Esophagus muscularis mucosa (tissue), 4 donors: ENCODE measurements around the gene RYR2. TPM values are rescaled to one million over a fixed set of nuclear protein-coding genes. Genes with fewer than 3 reads are reported as not detected.

Experiments
- DNase-seq: peaks from one replicate; pipeline ENCODE4 v3.0.0-alpha.2; 2017; ENCODE audit errors: extremely low spot score
- H3K27ac ChIP-seq, 4 donors: fragments of 200-600 bp; sonication (generic); replicated peaks in 1 of 4; 1 replicate in 3 of 4; 2 replicates in 1 of 4; pipeline ENCODE4 v1.5.1; 2016 to 2019; ENCODE audit warnings: mild to moderate bottlenecking in 1 of 4
- H3K27me3 ChIP-seq, 4 donors: fragments of 200-600 bp; sonication (generic); one replicate each; pipeline versions ENCODE4 v1.5.1 to v1.6.0; 2016 to 2019
- H3K36me3 ChIP-seq, 4 donors: fragments of 200-600 bp; sonication (generic); one replicate each; pipeline ENCODE4 v1.5.1; 2016 to 2019
- H3K4me1 ChIP-seq, 4 donors: fragments of 200-600 bp; sonication (generic); one replicate each; pipeline ENCODE4 v1.5.1; 2016 to 2019
- H3K4me3 ChIP-seq, 4 donors: fragments of 200-600 bp; sonication (generic); 1 replicate in 2 of 4; 2 replicates in 2 of 4; pipeline ENCODE4 v1.5.1; 2016 to 2019; ENCODE audit warnings: mild to moderate bottlenecking in 4 of 4, moderate library complexity in 1 of 4
- H3K9me3 ChIP-seq, 4 donors: fragments of 200-600 bp; sonication (generic); 1 replicate in 3 of 4; 2 replicates in 1 of 4; pipeline ENCODE4 v1.5.1; 2016 to 2019
- EP300 ChIP-seq: sonication (generic); formaldehyde crosslinking; IDR thresholded peaks from one replicate; pipeline ENCODE4 v1.6.1; 2017; ENCODE audit warnings: antibody characterized with exemption
- POLR2A ChIP-seq: fragments of 450-650 bp; IDR thresholded peaks from one replicate; pipeline ENCODE4 v1.6.1; 2017; ENCODE audit warnings: antibody characterized with exemption, moderate library complexity, mild to moderate bottlenecking, low read depth
- POLR2AphosphoS5 ChIP-seq, 2 donors: sonication (generic); formaldehyde crosslinking; IDR thresholded peaks; one replicate each; pipeline ENCODE4 v1.6.1; 2017; ENCODE audit warnings: antibody characterized with exemption in 2 of 2
- WGBS: methylation state at CpG from one replicate; pipeline ENCODE4 v1.1.5; 2018; 5-methylcytosine and 5-hydroxymethylcytosine counted together
- intact Hi-C: fragments of 100-400 bp; cut with DNase I; formaldehyde crosslinking; loops from one replicate; pipeline ENCODE4 v1.15.1; 2023
- total RNA-seq, 4 donors: library from RNA; depleted of rRNA; stranded (reverse); fragments of >200 nt; gene quantifications; one replicate each; pipeline versions ENCODE4 v1.1.0 to v1.2.1, GENCODE V29; 2016
- TF ChIP-seq, protein P1 (sequence below), 3 experiments: fragments of 200-600 bp in 2 of 3; fragments of 450-650 bp in 1 of 3; sonication (generic) in 2 of 3; IDR thresholded peaks; one replicate each; pipeline ENCODE4 v1.5.1; 2017 to 2019; ENCODE audit warnings: antibody characterized with exemption in 3 of 3, mild to moderate bottlenecking in 2 of 3, moderate library complexity in 1 of 3

RYR2 gene
- total RNA-seq, 4 donors from 2014 or later = 29.8 to 56.3 (median 38.9) TPM

DNA sequence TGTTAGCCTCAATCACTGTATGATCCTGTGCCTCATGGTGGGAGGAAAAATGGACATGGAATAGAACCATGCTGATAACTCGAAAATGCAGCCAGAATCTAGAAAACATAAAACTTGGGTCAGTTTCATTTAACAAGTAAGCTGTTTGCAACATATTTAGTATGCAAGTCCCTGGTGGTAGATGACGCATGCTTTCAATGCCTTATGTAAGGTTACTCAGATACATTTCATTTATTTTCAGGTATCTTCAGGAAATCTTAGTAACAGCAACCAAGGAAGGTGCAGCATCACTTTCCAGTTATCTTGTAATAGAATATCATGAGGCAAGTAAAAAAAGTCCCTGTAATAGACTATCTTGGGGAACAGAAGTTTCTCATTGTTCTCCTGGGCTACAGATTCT lies 92.9 kb downstream of the RYR2 start:
- TF ChIP-seq, protein P1, sequence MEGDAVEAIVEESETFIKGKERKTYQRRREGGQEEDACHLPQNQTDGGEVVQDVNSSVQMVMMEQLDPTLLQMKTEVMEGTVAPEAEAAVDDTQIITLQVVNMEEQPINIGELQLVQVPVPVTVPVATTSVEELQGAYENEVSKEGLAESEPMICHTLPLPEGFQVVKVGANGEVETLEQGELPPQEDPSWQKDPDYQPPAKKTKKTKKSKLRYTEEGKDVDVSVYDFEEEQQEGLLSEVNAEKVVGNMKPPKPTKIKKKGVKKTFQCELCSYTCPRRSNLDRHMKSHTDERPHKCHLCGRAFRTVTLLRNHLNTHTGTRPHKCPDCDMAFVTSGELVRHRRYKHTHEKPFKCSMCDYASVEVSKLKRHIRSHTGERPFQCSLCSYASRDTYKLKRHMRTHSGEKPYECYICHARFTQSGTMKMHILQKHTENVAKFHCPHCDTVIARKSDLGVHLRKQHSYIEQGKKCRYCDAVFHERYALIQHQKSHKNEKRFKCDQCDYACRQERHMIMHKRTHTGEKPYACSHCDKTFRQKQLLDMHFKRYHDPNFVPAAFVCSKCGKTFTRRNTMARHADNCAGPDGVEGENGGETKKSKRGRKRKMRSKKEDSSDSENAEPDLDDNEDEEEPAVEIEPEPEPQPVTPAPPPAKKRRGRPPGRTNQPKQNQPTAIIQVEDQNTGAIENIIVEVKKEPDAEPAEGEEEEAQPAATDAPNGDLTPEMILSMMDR (IDR thresholded peaks at IDR 0.05) = no peak
- TF ChIP-seq POLR2AphosphoS5 (IDR thresholded peaks at IDR 0.05) = no peak
- TF ChIP-seq POLR2A = no peak
- TF ChIP-seq EP300 = no peak
- H3K27me3 ChIP-seq = no peaks in the 10 kb centered on the region
- intact Hi-C loops = no loop called here
- H3K4me1 ChIP-seq = peaks cover 0 to 6% (median 2%) of the 10 kb centered on the region in 4 donors
- H3K9me3 ChIP-seq = peaks cover 0 to 12% (median 6%) of the 10 kb centered on the region in 4 donors
- WGBS = 82% methylated on average over 2 of the region's 2 CpGs
- no peak overlapping the region for H3K27ac ChIP-seq
- no peak overlapping the region for H3K4me3 ChIP-seq
- no peak for DNase-seq
- no peaks in the 10 kb centered on the region for H3K36me3 ChIP-seq

DNA sequence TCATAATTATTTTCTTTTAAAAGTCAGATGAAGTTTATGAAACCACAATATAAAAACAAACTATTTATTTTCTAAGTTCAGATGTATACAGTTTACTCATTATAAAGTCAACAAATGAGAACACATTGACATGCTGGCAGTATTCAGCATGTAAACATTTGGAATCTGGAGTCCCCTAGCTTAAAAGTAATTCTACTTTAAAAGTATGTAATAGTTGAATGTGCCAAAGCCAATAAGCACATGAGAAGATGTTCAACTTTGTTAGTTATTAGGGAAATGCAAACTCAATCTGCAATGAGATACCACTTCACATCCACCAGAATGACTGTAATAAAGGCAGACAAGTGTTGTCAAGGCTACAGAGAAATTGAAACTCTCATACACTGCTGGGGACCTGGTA lies 96.6 kb downstream of the RYR2 start:
- intact Hi-C loops = no loop called here
- TF ChIP-seq POLR2A = no peak
- TF ChIP-seq, protein P1 (IDR thresholded peaks at IDR 0.05) = no peak
- TF ChIP-seq POLR2AphosphoS5 (IDR thresholded peaks at IDR 0.05) = no peak
- no peak for TF ChIP-seq EP300
- Histone ChIP-seq H3K9me3 (no peaks in the 10 kb centered on the region), H3K4me1 (peaks cover 19 to 32% (median 27%) of the 10 kb centered on the region in 4 donors), H3K4me3 (no peak overlapping the region), H3K27ac (peak overlapping the region in 2 of 4 donors; percentile 29 to 82), H3K27me3 (no peaks in the 10 kb centered on the region), H3K36me3 (no peaks in the 10 kb centered on the region)
- DNase-seq = no peak

DNA sequence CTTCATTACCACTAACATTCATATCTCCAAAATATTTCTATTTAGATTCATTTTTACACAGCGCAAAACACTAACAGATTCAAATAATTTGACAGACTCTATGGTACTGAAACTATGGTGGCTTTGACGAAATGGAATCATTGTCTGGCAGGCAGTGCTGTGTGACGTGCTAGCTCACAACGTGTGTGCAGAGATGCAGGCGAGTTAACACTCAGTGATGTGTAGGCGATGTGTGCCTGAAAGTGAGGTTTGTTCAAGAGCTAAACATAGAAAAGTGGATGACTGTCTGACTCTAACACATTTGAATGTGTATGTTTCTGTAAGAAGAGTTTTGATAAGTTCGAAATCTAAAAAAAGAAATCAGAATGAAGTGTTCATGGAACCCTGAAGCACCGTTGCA lies 97.7 kb downstream of the RYR2 start:
- DNase-seq = no peak
- peak overlapping the region; percentile 15 to 82 (median 36) for H3K27ac ChIP-seq
- 61% methylated on average over 8 of the region's 8 CpGs for WGBS
- H3K4me1 ChIP-seq = peaks cover 22 to 43% (median 31%) of the 10 kb centered on the region in 4 donors
- H3K36me3 ChIP-seq = no peaks in the 10 kb centered on the region
- intact Hi-C loops = no loop called here
- TF ChIP-seq POLR2A (no peak), EP300 (no peak), POLR2AphosphoS5 (IDR thresholded peaks at IDR 0.05) (no peak)
- TF ChIP-seq, protein P1 (IDR thresholded peaks at IDR 0.05) = no peak
- H3K4me3 ChIP-seq = no peak overlapping the region
- no peaks in the 10 kb centered on the region for H3K9me3 ChIP-seq
- no peaks in the 10 kb centered on the region for H3K27me3 ChIP-seq

DNA sequence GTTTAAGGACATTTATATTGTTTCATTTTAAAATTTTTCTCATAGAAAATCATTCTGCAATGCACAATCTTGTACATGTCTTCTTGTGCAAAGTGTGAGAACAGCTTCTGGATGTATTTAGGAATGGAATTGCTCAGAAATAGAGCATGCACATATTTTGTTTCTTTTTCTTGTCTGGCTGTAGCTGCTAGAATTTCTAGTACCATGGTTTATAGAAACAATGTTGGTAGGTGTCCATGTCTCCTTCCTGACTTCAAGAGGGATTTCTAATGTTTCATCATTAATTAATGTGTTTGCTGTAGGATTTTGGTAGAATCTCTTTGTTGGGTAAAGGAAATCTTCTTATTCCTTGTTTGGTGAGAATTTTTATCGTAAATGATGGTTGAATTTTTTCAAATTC lies 99.0 kb downstream of the RYR2 start:
- TF ChIP-seq, protein P1 (IDR thresholded peaks at IDR 0.05) = no peak
- TF ChIP-seq POLR2AphosphoS5 (IDR thresholded peaks at IDR 0.05) = no peak
- TF ChIP-seq EP300 = no peak
- no peak for TF ChIP-seq POLR2A
- Histone ChIP-seq H3K36me3 (no peaks in the 10 kb centered on the region), H3K4me3 (no peak overlapping the region), H3K4me1 (peaks cover 22 to 55% (median 44%) of the 10 kb centered on the region in 4 donors), H3K9me3 (no peaks in the 10 kb centered on the region), H3K27me3 (no peaks in the 10 kb centered on the region), H3K27ac (peak overlapping the region; percentile 52 to 82 (median 63))
- 63% methylated on average over 1 of the region's 1 CpG for WGBS
- intact Hi-C loops = no loop called here
- no peak for DNase-seq

DNA sequence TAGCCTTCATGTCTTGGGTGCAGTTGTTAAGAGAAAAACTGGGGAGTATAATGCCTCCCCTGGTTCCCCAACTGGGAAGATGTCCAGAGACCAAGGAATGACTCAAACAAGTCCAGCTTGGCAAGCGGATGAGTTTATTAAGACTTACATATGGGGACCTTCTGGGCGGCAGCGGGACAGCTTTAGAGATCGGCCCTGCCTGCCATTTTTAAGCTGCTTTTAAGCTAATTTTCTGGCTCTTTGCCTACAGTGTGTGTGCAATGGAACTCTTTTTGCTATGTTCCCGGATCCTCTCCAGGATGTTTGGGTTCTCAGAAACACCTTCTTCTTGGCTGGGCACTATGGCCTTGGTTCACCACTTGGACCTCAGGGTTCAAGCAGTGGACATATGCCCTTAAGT lies 99.5 kb downstream of the RYR2 start:
- H3K9me3 ChIP-seq = no peaks in the 10 kb centered on the region
- DNase-seq = no peak
- no peaks in the 10 kb centered on the region for H3K27me3 ChIP-seq
- WGBS = 61% methylated on average over 5 of the region's 5 CpGs
- no peaks in the 10 kb centered on the region for H3K36me3 ChIP-seq
- peak; percentile 19 for TF ChIP-seq EP300
- TF ChIP-seq, protein P1 (IDR thresholded peaks at IDR 0.05) = no peak
- intact Hi-C loops = no loop called here
- H3K4me1 ChIP-seq = peaks cover 22 to 60% (median 49%) of the 10 kb centered on the region in 4 donors
- peak overlapping the region; percentile 52 to 82 (median 63) for H3K27ac ChIP-seq
- no peak overlapping the region for H3K4me3 ChIP-seq
